B cell (primary cell): ENCODE results near the gene PEX12. TPM values are rescaled to one million over a fixed set of nuclear protein-coding genes. Genes with fewer than 3 reads are reported as not detected.

Experiments used
- ATAC-seq: fragments of 200-7000 bp; cut with Tn5 transposase; one replicate; pipeline ENCODE4 v1.10.0; 2021; ENCODE audit warnings: low read depth, mild to moderate bottlenecking, moderate number of reproducible peaks, moderate library complexity
- CTCF ChIA-PET: fragments of 350-600 bp; sonication (Branson Sonifier 250); formaldehyde crosslinking; loops from one replicate; lab custom pipeline; 2021; ENCODE audit warnings: antibody characterized with exemption, inconsistent platforms; lab: Charles Lee
- POLR2A ChIA-PET: fragments of 350-600 bp; sonication (Branson Sonifier 250); formaldehyde crosslinking; loops from one replicate; lab custom pipeline; 2021; ENCODE audit warnings: antibody characterized with exemption; lab: Charles Lee
- DNase-seq: peaks from one replicate; pipeline ENCODE4 v3.0.0; 2013
- H2AFZ ChIP-seq: 2 replicates; pipeline ENCODE4 v1.6.1; 2012; ENCODE audit warnings: mild to moderate bottlenecking, low read depth, low read length; ENCODE audit not compliant: insufficient read depth, poor library complexity, severe bottlenecking
- H3K27ac ChIP-seq, 2 donors: 1 replicate in 1 of 2; 2 replicates in 1 of 2; pipeline ENCODE4 v1.5.1; 2012 to 2013; ENCODE audit warnings: low read length in 2 of 2, mild to moderate bottlenecking in 2 of 2, moderate library complexity in 1 of 2
- H3K27me3 ChIP-seq, 4 experiments: fragments of 200-600 bp in 1 of 4; sonication (generic) in 1 of 4; replicated peaks in 1 of 4; 1 replicate in 2 of 4; 2 replicates in 2 of 4; pipeline versions ENCODE4 v1.6.1 to v1.7.0; 2013 to 2016; ENCODE audit warnings: low read length in 3 of 4, mild to moderate bottlenecking in 2 of 4, mixed read lengths in 1 of 4, moderate library complexity in 1 of 4; ENCODE audit not compliant: insufficient read depth in 4 of 4, control insufficient read depth in 3 of 4; ENCODE audit errors: control extremely low read depth in 1 of 4
- H3K36me3 ChIP-seq, 2 experiments: replicated peaks in 1 of 2; 1 replicate in 1 of 2; 2 replicates in 1 of 2; pipeline versions ENCODE4 v1.6.1 to v1.7.1; 2013; ENCODE audit warnings: low read length in 1 of 2; ENCODE audit not compliant: insufficient read depth in 2 of 2, control insufficient read depth in 1 of 2; ENCODE audit errors: control extremely low read depth in 1 of 2, extremely low read depth in 1 of 2
- H3K4me1 ChIP-seq, 2 donors: fragments of 200-600 bp in 1 of 2; sonication (generic) in 1 of 2; 1 replicate in 1 of 2; 2 replicates in 1 of 2; pipeline versions ENCODE4 v1.5.1 to v1.6.1; 2013 to 2017; ENCODE audit warnings: low read length in 2 of 2; ENCODE audit not compliant: control insufficient read depth in 2 of 2, insufficient read depth in 2 of 2
- H3K4me2 ChIP-seq: replicated peaks from 2 replicates; pipeline ENCODE3; 2012; ENCODE audit warnings: mild to moderate bottlenecking, low read depth, low read length; ENCODE audit not compliant: poor library complexity, severe bottlenecking
- H3K4me3 ChIP-seq, 5 experiments: fragments of 200-600 bp in 1 of 5; sonication (generic) in 1 of 5; 1 replicate in 3 of 5; 2 replicates in 2 of 5; pipeline versions ENCODE4 v1.5.1 to v1.7.0; 2011 to 2016; ENCODE audit warnings: low read length in 4 of 5, mild to moderate bottlenecking in 4 of 5, low read depth in 2 of 5, control low read depth in 1 of 5, moderate library complexity in 1 of 5; ENCODE audit not compliant: insufficient read depth in 1 of 5; ENCODE audit errors: control extremely low read depth in 1 of 5, extremely low read depth in 1 of 5
- H3K79me2 ChIP-seq: fragments of 200-600 bp; sonication (generic); one replicate; pipeline ENCODE4 v1.6.0; 2016; ENCODE audit warnings: low read length; ENCODE audit not compliant: control insufficient read depth, insufficient read depth
- H3K9ac ChIP-seq: fragments of 200-600 bp; sonication (generic); 2 replicates; pipeline ENCODE4 v1.6.1; 2017; ENCODE audit warnings: mild to moderate bottlenecking, low read length, moderate library complexity
- H3K9me3 ChIP-seq, 3 donors: one replicate each; pipeline versions ENCODE4 v1.6.1 to v1.7.1; 2013; ENCODE audit warnings: low read length in 2 of 3; ENCODE audit not compliant: control insufficient read depth in 2 of 3, insufficient read depth in 1 of 3; ENCODE audit errors: control extremely low read depth in 1 of 3
- H4K20me1 ChIP-seq: 2 replicates; pipeline ENCODE4 v1.6.0; 2012; ENCODE audit warnings: mild to moderate bottlenecking, low read length; ENCODE audit not compliant: insufficient read depth, control insufficient read depth, poor library complexity, severe bottlenecking
- H3K27ac Mint-ChIP-seq: one replicate; pipeline ENCODE4 v1.8.0; 2021; ENCODE audit warnings: mixed read lengths
- H3K27me3 Mint-ChIP-seq: one replicate; pipeline ENCODE4 v1.8.0; 2021; ENCODE audit warnings: mixed read lengths
- H3K4me1 Mint-ChIP-seq: one replicate; pipeline ENCODE4 v1.8.0; 2021; ENCODE audit warnings: mixed read lengths
- H3K4me3 Mint-ChIP-seq: one replicate; pipeline ENCODE4 v1.8.0; 2021; ENCODE audit warnings: mixed read lengths
- H3K9me3 Mint-ChIP-seq: one replicate; pipeline ENCODE4 v1.8.0; 2022; ENCODE audit warnings: mixed read lengths; ENCODE audit not compliant: insufficient read depth
- EZH2 ChIP-seq: IDR thresholded peaks from 2 replicates; pipeline ENCODE4 v1.6.1; 2012; ENCODE audit warnings: borderline replicate concordance, low read depth, mild to moderate bottlenecking, moderate library complexity, low read length; ENCODE audit not compliant: insufficient read depth, poor library complexity, severe bottlenecking
- WGBS: methylation state at CpG from one replicate; pipeline ENCODE4 v1.1.5; 2013; ENCODE audit warnings: missing lambda C conversion rate; ENCODE audit not compliant: insufficient coverage; 5-methylcytosine and 5-hydroxymethylcytosine counted together
- intact Hi-C: fragments of 100-400 bp; cut with micrococcal nuclease; formaldehyde crosslinking; loops from one replicate; pipeline ENCODE4 v1.10.0; 2022
- polyA plus RNA-seq: library from polyadenylated mRNA; depleted of rRNA; stranded (reverse); fragments of >200 nt; gene quantifications from 2 replicates; pipeline ENCODE4 v1.2.3, GENCODE V29; 2012
- total RNA-seq, 2 donors: library from RNA; stranded (reverse); fragments of 120-200 nt in 1 of 2; gene quantifications; 1 replicate in 1 of 2; 2 replicates in 1 of 2; pipeline versions ENCODE4 v1.2.3 to v1.2.4, GENCODE V29; 2013 to 2022
- TF ChIP-seq, protein P1 (sequence below): fragments of 200-600 bp; IDR thresholded peaks from one replicate; pipeline ENCODE4 v1.8.0; 2022; ENCODE audit warnings: antibody characterized with exemption, mild to moderate bottlenecking

The PEX12 gene
- total and polyA plus RNA-seq, 2 donors (not counting 1 experiment from before 2014, with no cell fraction given): 2.6 to 5.1 TPM

GRCh38 chr17:35596072-35596471 lies 17.7 kb upstream of the PEX12 start:
- no peaks in the 10 kb centered on the region for H3K4me1 ChIP-seq
- Mint-ChIP-seq H3K4me3 (no peak overlapping the region), H3K9me3 (no peaks in the 10 kb centered on the region), H3K27ac (no peak overlapping the region), H3K27me3 (no peaks in the 10 kb centered on the region), H3K4me1 (peaks cover 3% of the 10 kb centered on the region)
- no peak for TF ChIP-seq EZH2
- TF ChIP-seq, protein P1, sequence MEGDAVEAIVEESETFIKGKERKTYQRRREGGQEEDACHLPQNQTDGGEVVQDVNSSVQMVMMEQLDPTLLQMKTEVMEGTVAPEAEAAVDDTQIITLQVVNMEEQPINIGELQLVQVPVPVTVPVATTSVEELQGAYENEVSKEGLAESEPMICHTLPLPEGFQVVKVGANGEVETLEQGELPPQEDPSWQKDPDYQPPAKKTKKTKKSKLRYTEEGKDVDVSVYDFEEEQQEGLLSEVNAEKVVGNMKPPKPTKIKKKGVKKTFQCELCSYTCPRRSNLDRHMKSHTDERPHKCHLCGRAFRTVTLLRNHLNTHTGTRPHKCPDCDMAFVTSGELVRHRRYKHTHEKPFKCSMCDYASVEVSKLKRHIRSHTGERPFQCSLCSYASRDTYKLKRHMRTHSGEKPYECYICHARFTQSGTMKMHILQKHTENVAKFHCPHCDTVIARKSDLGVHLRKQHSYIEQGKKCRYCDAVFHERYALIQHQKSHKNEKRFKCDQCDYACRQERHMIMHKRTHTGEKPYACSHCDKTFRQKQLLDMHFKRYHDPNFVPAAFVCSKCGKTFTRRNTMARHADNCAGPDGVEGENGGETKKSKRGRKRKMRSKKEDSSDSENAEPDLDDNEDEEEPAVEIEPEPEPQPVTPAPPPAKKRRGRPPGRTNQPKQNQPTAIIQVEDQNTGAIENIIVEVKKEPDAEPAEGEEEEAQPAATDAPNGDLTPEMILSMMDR: no peak
- 100% methylated on average over 3 of the region's 4 CpGs for WGBS
- no peak overlapping the region for H3K9ac ChIP-seq
- no peak overlapping the region for H3K4me2 ChIP-seq
- peaks cover 19% of the 10 kb centered on the region for H4K20me1 ChIP-seq
- CTCF ChIA-PET: interaction anchor here (0.7 kb wide), 1 partner anchor 1243 kb away, joined by 4 read pairs; no protein-coding TSS in a partner anchor
- H3K4me3 ChIP-seq: no peak overlapping the region
- intact Hi-C loops: no loop called here
- H3K27me3 ChIP-seq: no peaks in the 10 kb centered on the region
- DNase-seq (no peak), ATAC-seq (no peak)
- no peak overlapping the region for H2AFZ ChIP-seq
- POLR2A ChIA-PET: no interaction called here
- H3K27ac ChIP-seq: no peak overlapping the region
- no peaks in the 10 kb centered on the region for H3K9me3 ChIP-seq
- peaks cover 58% of the 10 kb centered on the region for H3K79me2 ChIP-seq
- peaks cover 0 to 58% of the 10 kb centered on the region in 2 experiments for H3K36me3 ChIP-seq

- POLR2A ChIA-PET: interaction anchor here (0.6 to 0.7 kb wide), 2 partner anchors 11 to 538 kb away, joined by 3 to 4 read pairs; no protein-coding TSS in a partner anchor
- Mint-ChIP-seq H3K9me3 (peaks cover 3% of the 10 kb centered on the region), H3K4me3 (peak overlapping the region; percentile 92), H3K27ac (peak overlapping the region; percentile 95), H3K4me1 (peaks cover 33% of the 10 kb centered on the region), H3K27me3 (peaks cover 7% of the 10 kb centered on the region)
- no peaks in the 10 kb centered on the region for H3K27me3 ChIP-seq
- peaks cover 63% of the 10 kb centered on the region for H3K79me2 ChIP-seq
- H3K9me3 ChIP-seq: no peaks in the 10 kb centered on the region
- TF ChIP-seq, protein P1: no peak
- TF ChIP-seq EZH2: no peak
- no peak for DNase-seq
- H3K9ac ChIP-seq: peak overlapping the region; percentile 87
- H4K20me1 ChIP-seq: peaks cover under 1% of the 10 kb centered on the region
- CTCF ChIA-PET: interaction anchor here (0.6 to 3.2 kb wide), 6 partner anchors 11 to 859 kb away, joined by 3 to 25 read pairs (median 3); partner anchors contain the start of gene PEX12
- peak overlapping the region; percentile 59 to 100 (median 90) for H3K4me3 ChIP-seq
- peak overlapping the region in 1 of 2 donors; percentile 89 for H3K27ac ChIP-seq
- peak overlapping the region; percentile 78 for H3K4me2 ChIP-seq
- 80% methylated on average over 2 of the region's 12 CpGs for WGBS
- H2AFZ ChIP-seq: no peak overlapping the region
- H3K4me1 ChIP-seq: peaks cover 11 to 19% of the 10 kb centered on the region in 2 donors
- H3K36me3 ChIP-seq: no peaks in the 10 kb centered on the region
- no peak for ATAC-seq
- intact Hi-C loops: loop anchor here (5.0 kb wide), 1 partner anchor 221 kb away; no protein-coding TSS in a partner anchor
Observed at GRCh38 chr17:35588196-35588920, 10.0 kb upstream of the PEX12 start.
